HG03521 (cell line): Measurements from ENCODE around the gene ANKRD11.
"Not testable (repeated sequence)": the region's sequence is repeated elsewhere in the genome, so short reads cannot be mapped to it uniquely, and the experiment has no call there.

Source experiments
- ATAC-seq: cut with Tn5 transposase; IDR thresholded peaks from one replicate; pipeline ENCODE4 v1.9.1; 2021; ENCODE audit warnings: mild to moderate bottlenecking, moderate library complexity; ENCODE audit not compliant: unreplicated experiment

ANKRD11 gene

DNA sequence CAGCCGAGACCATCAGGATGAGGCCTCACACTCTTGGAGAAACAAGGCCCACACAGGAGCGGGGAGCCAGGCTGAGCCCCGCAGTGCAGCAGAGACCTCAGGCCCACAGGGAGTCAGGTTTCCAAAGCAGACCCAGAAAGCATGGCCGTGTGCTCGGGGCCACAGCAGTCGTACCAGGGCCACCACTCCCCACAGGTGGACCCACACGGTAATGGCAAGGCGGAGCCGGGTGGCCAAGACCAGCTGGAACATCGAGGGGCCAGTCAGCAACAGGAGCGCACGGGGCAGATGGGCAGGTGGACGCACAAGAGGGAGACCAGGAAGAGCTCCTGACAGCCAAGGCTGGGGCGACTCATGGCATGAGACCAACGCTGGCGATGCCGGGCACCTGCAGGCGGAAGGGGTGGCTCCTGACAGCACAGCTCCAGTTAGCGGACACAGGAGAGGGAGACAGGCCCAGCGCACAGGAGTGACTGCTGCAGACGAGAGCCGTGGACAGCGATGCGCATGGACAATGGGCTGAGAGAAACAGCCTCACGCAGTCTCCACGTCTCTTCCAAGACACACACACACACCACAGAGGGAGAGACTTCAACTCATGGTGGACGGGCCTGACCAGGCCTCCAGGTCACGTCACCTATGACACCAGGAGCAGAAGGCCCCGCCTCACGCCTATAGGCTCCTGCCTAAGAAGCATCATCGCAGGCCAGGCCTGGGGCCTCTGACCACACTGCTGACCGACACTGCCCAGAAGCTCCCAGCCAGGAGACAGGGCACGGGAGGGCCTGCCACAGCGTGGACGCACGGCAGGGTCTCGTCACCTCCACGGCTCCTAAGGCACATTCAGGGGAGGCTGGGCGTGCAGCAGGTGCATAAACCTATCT is 214.3 kb downstream of the ANKRD11 start:
- ATAC-seq = no peak

DNA sequence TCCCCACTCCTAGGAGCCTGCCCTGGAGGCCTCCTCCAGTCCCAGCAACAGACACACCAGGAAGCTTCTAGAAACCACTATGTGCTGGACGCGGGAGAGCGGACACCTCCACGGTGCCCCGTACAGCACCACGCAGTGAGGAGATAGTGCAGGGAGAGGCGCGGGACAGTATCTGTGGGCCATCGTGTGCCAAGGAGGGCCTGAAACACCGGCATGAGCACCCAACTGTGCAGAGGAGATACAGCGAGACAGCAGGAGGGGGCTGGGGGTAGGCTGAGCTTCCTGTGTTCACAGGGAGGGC is 215.1 kb downstream of the ANKRD11 start:
- no peak for ATAC-seq

- no peak for ATAC-seq
Measured at GRCh38 chr16:89274561-89275283, 215.6 kb downstream of the ANKRD11 start.

- ATAC-seq = no peak
Measured at GRCh38 chr16:89273741-89274472, 216.5 kb downstream of the ANKRD11 start.

DNA sequence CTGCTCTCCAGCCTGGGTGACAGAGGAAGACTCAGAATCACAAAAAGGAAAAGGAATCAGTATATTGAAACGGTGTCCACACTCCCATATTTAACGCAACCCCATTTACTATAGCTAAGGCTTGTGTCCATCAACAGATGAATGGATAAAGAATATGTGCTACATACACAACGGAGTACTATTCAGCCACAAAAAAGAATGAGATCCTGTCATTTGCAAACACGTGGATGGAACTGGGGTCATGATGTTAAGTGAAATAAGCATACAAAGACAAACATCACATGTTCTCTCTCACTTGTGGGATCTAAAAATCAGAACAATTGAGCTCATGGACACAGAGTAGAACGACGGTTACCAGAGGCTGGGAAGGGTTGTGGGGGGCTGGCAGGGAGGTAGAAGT is 217.7 kb downstream of the ANKRD11 start:
- ATAC-seq = no peak

GRCh38 chr16:89270666-89271345 is 219.6 kb downstream of the ANKRD11 start:
- no peak for ATAC-seq

DNA sequence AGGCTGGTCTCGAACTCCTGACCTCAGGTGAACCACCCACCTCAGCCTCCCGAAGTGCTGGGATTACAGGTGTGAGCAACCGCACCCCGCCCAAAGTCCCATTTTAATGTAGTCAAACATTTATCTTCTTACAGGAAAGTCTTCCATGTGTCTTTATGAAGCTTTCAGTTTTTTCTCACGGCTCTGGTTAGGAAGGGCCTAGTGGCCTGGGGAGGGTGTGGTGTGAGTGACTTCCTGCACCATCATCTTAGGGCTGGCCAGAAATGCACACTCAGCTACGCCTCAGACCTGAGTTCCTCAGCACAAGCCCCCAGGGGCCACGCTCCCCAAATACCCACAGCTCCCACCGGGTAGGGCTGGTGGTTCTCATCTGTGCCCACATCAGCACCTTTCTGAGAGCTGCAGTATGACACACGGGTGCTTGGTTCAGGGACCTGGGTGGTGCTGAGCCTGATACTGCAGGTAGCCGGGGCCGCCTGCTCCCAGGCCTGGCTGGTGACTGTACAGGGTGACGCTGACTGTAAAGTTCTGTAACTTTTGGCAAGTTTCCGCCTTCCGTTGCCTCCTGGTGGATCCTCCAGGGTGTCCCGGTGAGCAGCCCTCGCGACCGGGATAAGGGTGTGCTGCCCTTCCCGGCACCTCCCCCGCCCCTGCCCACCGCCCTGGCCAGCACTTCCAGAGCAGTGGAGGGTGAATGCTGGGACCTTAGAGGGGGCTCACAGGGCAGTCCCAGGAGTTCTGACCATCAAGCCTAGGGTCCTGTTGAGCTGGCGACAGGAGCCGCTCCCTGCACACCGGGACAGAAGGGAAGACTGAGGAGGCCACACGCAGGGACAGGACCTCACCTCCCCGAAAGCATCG is 220.3 kb downstream of the ANKRD11 start:
- ATAC-seq = no peak

- ATAC-seq = no peak
Measured at GRCh38 chr16:89268987-89269735, 221.2 kb downstream of the ANKRD11 start.

GRCh38 chr16:89268585-89268984 is 221.8 kb downstream of the ANKRD11 start:
- ATAC-seq = no peak

DNA sequence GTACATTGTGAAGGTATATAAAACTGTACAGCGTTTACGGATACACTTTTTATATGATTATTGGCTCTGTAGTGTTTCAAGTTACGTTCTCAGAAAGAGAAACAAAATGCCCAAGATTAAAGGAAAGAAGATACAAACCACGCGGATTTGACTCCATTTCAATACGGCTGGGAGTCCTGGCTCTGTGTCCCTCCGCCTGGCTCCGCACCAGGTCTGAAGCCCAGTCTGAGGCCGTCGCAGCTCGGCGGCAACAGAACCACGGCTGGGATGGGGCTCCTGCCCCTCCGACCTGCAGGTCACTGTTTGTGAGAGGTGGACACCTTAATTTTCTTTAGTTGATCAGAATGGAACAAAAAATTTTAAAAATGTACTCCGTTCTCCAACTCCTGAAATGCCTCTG is 222.6 kb downstream of the ANKRD11 start:
- not testable (repeated sequence) for ATAC-seq

GRCh38 chr16:89266521-89267134 is 223.7 kb downstream of the ANKRD11 start:
- ATAC-seq = no peak

GRCh38 chr16:89265647-89266046 is 224.7 kb downstream of the ANKRD11 start:
- no peak for ATAC-seq

DNA sequence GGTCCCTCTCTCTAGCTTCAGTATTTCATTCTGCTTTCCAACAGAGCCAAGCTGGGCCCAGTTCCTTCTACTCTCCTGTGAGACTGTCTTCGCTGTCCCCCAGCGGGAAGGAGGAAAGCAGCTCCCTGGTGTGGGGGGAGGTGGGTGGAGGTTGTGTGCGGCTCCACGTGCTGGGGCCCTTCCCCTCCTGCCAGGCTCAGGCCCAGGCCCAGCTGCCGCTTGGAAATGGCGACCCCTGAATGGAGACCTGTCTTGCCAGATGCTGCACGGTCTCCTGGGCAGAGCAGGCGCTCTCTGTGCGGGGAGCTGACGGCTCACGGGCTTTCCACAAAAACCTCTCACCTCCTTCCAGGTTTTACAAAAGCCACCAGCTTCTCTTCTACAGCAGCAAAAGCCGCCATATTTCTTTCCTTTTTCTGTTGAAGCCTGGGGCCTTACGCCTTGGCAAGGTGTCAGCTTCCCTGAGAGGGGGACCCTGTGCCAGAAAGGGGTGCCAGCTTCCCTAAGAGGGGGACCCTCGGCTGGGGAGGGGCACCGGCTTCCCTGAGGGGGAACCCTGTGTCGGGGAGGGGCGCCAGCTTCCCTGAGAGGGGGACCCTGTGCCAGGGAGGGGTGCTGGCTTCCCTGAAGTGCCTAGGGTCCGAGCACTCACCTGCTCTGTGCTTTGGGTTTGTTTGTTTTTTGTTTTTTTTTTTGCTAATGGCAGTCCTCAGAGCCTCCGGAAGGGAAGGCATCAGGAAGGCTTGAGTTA is 225.4 kb downstream of the ANKRD11 start:
- ATAC-seq = no peak

- no peak for ATAC-seq
Measured at GRCh38 chr16:89261691-89262563, 228.4 kb downstream of the ANKRD11 start.

GRCh38 chr16:89259901-89260300 is 230.5 kb downstream of the ANKRD11 start:
- not testable (repeated sequence) for ATAC-seq

DNA sequence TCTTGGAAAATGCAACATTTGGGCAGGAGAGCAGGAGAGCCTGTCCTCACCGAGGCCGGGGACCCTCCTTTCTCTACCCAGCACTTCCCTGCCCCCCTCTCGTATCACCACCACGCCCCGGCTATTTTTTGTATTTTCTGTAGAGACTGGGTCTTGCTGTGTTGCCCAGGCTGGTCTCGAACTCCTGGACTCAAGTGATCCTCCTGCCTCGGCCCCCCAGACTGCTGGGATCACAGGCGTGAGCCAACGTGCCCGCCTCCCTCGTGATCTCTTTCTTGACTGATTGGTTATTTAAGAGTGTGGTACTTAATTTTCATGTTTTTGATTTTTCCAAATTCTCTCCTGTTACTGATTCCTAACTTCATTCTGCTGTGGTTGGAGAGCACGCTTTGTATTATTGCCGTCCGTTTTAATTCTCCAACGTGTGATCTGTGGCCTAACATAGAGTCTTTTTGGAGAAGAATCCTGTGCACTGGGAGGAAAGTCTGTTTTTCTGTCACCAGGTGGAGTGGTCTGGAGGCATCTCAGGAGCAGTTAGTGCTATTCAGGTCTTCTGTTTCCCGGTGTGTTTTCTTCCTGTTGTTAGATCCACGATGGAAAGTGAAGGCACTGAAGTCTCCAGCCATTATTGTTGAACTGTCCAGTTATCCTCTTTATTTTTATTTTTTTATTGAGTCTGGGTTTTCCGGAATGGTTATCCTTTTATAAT is 232.4 kb downstream of the ANKRD11 start:
- ATAC-seq = no peak

DNA sequence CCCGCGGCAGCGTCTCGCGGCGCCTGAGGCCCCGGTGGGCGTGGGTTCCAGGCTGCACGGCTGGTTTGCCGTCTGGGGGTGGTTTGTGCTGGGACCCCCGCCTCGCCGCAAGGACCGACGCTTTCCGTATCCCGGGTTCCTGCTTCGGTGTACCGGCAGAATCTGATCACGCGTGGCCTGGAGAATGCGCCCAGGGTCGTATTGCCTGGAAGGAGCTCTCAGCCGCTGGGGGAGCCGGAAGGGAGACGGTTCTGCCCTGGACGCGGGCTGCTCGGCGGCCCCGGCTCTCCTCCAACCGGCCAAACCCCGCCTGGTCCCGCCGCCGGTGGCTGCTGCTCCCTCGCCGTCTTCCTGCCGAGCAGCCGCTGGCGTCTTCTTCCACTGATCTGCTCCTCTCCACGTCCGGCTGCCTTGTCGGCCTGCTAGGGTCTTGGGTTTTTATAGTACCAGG is 233.1 kb downstream of the ANKRD11 start:
- no peak for ATAC-seq
